GM23248 (cell line): ENCODE results near the gene ANAPC2. TPM values are rescaled to one million over a fixed set of nuclear protein-coding genes. Genes with fewer than 3 reads are reported as not detected.

Source experiments
- DNase-seq: peaks from one replicate; pipeline ENCODE4 v3.0.0-alpha.2; 2015
- H2AFZ ChIP-seq: fragments of 200-600 bp; sonication (generic); 2 replicates; pipeline ENCODE4 v1.6.1; 2016; ENCODE audit warnings: antibody characterized with exemption
- H3F3A ChIP-seq: fragments of 200-600 bp; sonication (generic); 2 replicates; pipeline ENCODE4 v1.6.1; 2016; ENCODE audit warnings: mild to moderate bottlenecking, antibody characterized with exemption, mixed run types; ENCODE audit not compliant: insufficient read depth
- H3K27ac ChIP-seq: fragments of 200-600 bp; sonication (generic); 2 replicates; pipeline ENCODE4 v1.5.1; 2016; ENCODE audit warnings: mild to moderate bottlenecking
- H3K27me3 ChIP-seq: fragments of 200-600 bp; sonication (generic); replicated peaks from 2 replicates; pipeline ENCODE4 v1.6.1; 2016; ENCODE audit warnings: mild to moderate bottlenecking; ENCODE audit not compliant: insufficient read depth
- H3K36me3 ChIP-seq: fragments of 200-600 bp; sonication (generic); 2 replicates; pipeline ENCODE4 v1.6.1; 2016; ENCODE audit warnings: low read depth, mild to moderate bottlenecking
- H3K4me1 ChIP-seq: fragments of 200-600 bp; sonication (generic); 2 replicates; pipeline ENCODE4 v1.6.1; 2016; ENCODE audit warnings: mild to moderate bottlenecking; ENCODE audit not compliant: insufficient read depth
- H3K4me2 ChIP-seq: fragments of 200-600 bp; sonication (generic); one replicate; pipeline ENCODE4 v1.6.1; 2016; ENCODE audit warnings: mild to moderate bottlenecking; ENCODE audit not compliant: unreplicated experiment
- H3K4me3 ChIP-seq: fragments of 200-600 bp; sonication (generic); 2 replicates; pipeline ENCODE4 v1.5.1; 2016; ENCODE audit warnings: mild to moderate bottlenecking
- H3K79me2 ChIP-seq: fragments of 200-600 bp; sonication (generic); 2 replicates; pipeline ENCODE4 v1.6.1; 2016; ENCODE audit warnings: mild to moderate bottlenecking; ENCODE audit not compliant: insufficient read depth
- H3K9ac ChIP-seq: fragments of 200-600 bp; sonication (generic); 2 replicates; pipeline ENCODE4 v1.6.1; 2016; ENCODE audit warnings: mild to moderate bottlenecking
- H3K9me2 ChIP-seq: fragments of 200-600 bp; sonication (generic); 2 replicates; pipeline ENCODE4 v1.6.1; 2016; ENCODE audit warnings: mixed run types, mild to moderate bottlenecking, moderate library complexity; ENCODE audit not compliant: insufficient read depth
- H3K9me3 ChIP-seq: fragments of 200-600 bp; sonication (generic); one replicate; pipeline ENCODE4 v1.6.1; 2017; ENCODE audit warnings: low read depth
- H4K20me1 ChIP-seq: fragments of 200-600 bp; sonication (generic); 2 replicates; pipeline ENCODE4 v1.6.0; 2016; ENCODE audit not compliant: insufficient read depth
- EZH2 ChIP-seq: fragments of 200-600 bp; sonication (generic); IDR thresholded peaks from 2 replicates; pipeline ENCODE4 v1.6.1; 2018; ENCODE audit warnings: antibody characterized with exemption, mild to moderate bottlenecking; ENCODE audit not compliant: insufficient read depth, poor library complexity, severe bottlenecking
- EZH2phosphoT487 ChIP-seq: fragments of 200-600 bp; sonication (generic); IDR thresholded peaks from 2 replicates; pipeline ENCODE4 v1.6.1; 2018; ENCODE audit warnings: antibody characterized with exemption, moderate library complexity, mild to moderate bottlenecking, low read depth; ENCODE audit not compliant: insufficient read depth
- WGBS, 2 experiments: methylation state at CpG; one replicate each; pipeline ENCODE4 v1.1.6; 2015 to 2017; ENCODE audit warnings: low lambda C conversion rate in 2 of 2, low coverage in 1 of 2; ENCODE audit errors: missing lambda C conversion rate in 2 of 2; 5-methylcytosine and 5-hydroxymethylcytosine counted together
- in situ Hi-C: fragments of 300-500 bp; cut with MboI; formaldehyde crosslinking; loops from 2 replicates; pipeline ENCODE4 v1.15.0; 2020
- polyA plus RNA-seq: library from polyadenylated mRNA; unstranded; fragments of >200 nt; fragmentation: Nextera tagmentation; extraction: Ambion mirVana; gene quantifications from 2 replicates; pipeline ENCODE4 v1.2.1, GENCODE V29; 2016
- total RNA-seq: library from RNA; depleted of rRNA; stranded (reverse); fragments of >200 nt; shearing (Covaris generic); gene quantifications from 2 replicates; pipeline ENCODE4 v1.2.3, GENCODE V29; 2014

ANAPC2 gene
- total and polyA plus RNA-seq, 2 experiments from 2014 or later = 13.6 to 24.0 TPM

DNA sequence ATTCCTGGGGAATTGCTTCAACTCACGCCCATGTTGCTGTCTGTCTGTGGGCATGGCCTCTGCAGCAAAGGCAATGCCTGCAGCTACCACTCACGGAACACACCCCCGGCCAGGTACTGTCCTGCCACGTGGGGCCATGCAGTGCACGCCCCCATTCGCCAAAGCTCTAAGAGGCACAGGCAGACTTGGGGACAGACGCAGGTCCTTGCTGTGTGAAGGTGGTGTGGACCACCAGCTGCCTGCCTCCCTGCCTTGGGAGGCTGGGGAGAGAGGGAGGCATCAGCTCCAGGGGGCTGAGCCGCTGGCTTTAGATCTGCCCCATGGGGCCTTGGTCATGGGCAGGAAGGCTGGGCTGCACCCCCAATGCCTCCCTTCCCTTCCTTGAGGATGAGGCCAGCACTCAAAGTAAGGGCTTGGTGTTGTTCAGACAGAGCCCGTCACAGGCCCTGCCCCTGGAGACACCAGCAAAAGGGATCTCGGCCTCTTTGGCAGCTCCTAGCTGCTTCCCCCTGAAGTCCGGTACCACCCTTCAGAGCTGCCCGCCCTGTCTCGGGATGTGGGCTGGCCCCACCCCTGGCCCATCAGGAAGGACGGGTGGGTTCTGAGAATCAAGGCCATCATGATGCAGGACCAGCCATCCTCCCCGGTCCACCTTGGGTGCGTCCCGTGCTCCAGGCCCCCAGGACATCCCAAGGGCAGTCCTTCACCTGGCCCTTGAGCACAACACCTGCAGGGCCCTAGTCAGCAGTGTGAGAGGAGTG is 47.1 kb downstream of the ANAPC2 start:
- DNase-seq = no peak
- 54 to 55% methylated on average over 17 of the region's 17 CpGs for WGBS, 2 experiments
- Histone ChIP-seq H3K9me3 (no peaks in the 10 kb centered on the region), H2AFZ (no peak overlapping the region), H3K36me3 (no peaks in the 10 kb centered on the region), H3K4me1 (no peaks in the 10 kb centered on the region), H3K4me2 (no peak overlapping the region), H3K9me2 (no peaks in the 10 kb centered on the region), H3F3A (no peaks in the 10 kb centered on the region), H3K9ac (no peak overlapping the region), H3K27me3 (peaks cover 35% of the 10 kb centered on the region), H4K20me1 (no peaks in the 10 kb centered on the region), H3K4me3 (no peak overlapping the region), H3K27ac (no peak overlapping the region), H3K79me2 (no peaks in the 10 kb centered on the region)
- in situ Hi-C loops = no loop called here
- no peak for TF ChIP-seq EZH2phosphoT487
- TF ChIP-seq EZH2 = no peak

DNA sequence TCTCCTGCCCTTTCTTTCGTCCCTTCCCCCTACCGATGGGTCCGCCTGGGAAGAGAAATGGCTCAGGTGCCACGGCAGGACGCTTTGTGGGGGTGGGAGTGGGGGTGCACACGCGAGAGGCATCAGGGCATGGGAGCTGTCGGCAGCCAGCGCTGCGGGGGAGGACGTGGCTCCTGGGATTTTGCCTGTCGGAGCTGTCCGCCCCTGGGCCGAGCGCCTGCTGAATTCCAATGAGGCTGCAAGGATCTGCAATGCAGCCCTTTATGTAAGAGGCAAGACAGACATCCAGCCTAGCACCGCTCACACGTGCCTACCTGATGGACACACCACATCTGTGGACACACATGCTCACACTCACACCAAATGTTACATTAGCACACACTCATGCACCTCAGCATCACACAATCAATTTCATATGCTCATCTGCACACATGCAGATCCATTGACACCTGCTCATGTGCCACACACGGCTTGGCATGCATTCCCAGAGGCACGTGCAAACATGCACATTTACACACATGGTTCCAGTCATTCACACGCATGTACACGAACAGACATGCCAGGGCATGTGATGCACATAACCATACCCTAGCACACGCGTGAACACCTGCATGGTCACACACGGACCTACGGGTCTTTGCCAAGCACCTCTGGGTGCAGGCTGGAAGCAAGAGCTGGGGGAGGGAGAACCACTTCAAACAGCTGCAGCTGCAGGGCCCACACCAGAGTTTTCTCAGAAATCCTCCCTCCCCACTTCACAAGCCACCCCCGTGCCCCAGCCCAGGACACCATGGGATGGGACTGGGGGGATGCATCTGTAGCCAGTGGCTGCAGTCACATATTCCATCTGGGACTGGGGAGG is 48.0 kb downstream of the ANAPC2 start:
- in situ Hi-C loops = no loop called here
- no peaks in the 10 kb centered on the region for H3K4me1 ChIP-seq
- no peak for TF ChIP-seq EZH2phosphoT487
- no peak for TF ChIP-seq EZH2
- no peaks in the 10 kb centered on the region for H3K9me3 ChIP-seq
- H2AFZ ChIP-seq = no peak overlapping the region
- no peak for DNase-seq
- H4K20me1 ChIP-seq = no peaks in the 10 kb centered on the region
- no peak overlapping the region for H3K4me3 ChIP-seq
- H3K9ac ChIP-seq = no peak overlapping the region
- H3F3A ChIP-seq = no peaks in the 10 kb centered on the region
- no peaks in the 10 kb centered on the region for H3K9me2 ChIP-seq
- 27 to 32% methylated on average over 23 to 26 of the region's 26 CpGs for WGBS, 2 experiments
- H3K36me3 ChIP-seq = no peaks in the 10 kb centered on the region
- no peaks in the 10 kb centered on the region for H3K79me2 ChIP-seq
- H3K27ac ChIP-seq = no peak overlapping the region
- no peak overlapping the region for H3K4me2 ChIP-seq
- peaks cover 35% of the 10 kb centered on the region for H3K27me3 ChIP-seq

DNA sequence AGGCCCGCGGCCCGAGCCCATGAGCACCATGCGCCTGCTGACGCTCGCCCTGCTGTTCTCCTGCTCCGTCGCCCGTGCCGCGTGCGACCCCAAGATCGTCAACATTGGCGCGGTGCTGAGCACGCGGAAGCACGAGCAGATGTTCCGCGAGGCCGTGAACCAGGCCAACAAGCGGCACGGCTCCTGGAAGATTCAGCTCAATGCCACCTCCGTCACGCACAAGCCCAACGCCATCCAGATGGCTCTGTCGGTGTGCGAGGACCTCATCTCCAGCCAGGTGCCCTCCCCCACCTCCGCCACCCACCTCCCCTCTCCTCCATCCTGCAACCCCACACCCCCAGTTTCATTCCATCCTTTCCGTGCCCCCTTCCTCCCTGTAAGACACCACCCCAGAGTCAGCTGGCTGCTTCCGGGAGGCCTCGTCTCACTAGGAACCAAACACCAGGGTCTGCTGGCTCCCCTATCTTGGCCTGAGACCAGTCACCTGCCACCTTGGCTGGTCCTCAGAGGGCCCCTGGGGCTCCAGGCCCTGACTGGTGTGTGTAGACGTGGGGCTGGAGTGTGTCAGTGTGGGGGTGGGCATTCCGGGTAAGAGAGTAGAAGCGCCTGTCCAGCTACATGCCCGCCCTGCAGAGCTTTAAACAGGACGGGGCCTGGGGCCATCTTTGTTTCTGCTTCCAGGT is 48.8 kb downstream of the ANAPC2 start:
- H3K9me3 ChIP-seq = no peaks in the 10 kb centered on the region
- no peak for DNase-seq
- no peaks in the 10 kb centered on the region for H3K4me1 ChIP-seq
- in situ Hi-C loops = no loop called here
- H3F3A ChIP-seq = no peaks in the 10 kb centered on the region
- no peaks in the 10 kb centered on the region for H3K79me2 ChIP-seq
- H3K4me2 ChIP-seq = no peak overlapping the region
- TF ChIP-seq EZH2 (no peak), EZH2phosphoT487 (no peak)
- no peaks in the 10 kb centered on the region for H3K9me2 ChIP-seq
- H2AFZ ChIP-seq = no peak overlapping the region
- H4K20me1 ChIP-seq = no peaks in the 10 kb centered on the region
- no peak overlapping the region for H3K4me3 ChIP-seq
- peaks cover 35% of the 10 kb centered on the region for H3K27me3 ChIP-seq
- no peak overlapping the region for H3K9ac ChIP-seq
- H3K36me3 ChIP-seq = no peaks in the 10 kb centered on the region
- no peak overlapping the region for H3K27ac ChIP-seq
- 26 to 31% methylated on average over 21 to 28 of the region's 37 CpGs for WGBS, 2 experiments

DNA sequence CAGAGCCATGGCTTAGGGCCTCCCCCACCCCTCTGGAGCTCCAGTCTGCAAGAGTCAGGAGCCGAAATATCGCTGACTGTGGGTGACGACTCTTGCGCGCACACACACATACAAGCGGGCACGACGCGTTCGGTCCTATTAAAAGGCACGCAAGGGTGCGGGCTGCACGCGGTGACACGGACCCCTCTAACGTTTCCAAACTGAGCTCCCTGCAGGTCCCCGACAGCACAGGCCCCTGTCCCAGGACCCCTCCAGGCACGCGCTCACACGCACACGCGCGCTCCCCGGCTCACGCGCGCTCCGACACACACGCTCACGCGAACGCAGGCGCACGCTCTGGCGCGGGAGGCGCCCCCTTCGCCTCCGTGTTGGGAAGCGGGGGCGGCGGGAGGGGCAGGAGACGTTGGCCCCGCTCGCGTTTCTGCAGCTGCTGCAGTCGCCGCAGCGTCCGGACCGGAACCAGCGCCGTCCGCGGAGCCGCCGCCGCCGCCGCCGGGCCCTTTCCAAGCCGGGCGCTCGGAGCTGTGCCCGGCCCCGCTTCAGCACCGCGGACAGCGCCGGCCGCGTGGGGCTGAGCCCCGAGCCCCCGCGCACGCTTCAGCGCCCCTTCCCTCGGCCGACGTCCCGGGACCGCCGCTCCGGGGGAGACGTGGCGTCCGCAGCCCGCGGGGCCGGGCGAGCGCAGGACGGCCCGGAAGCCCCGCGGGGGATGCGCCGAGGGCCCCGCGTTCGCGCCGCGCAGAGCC is 49.5 kb downstream of the ANAPC2 start, which contains the start of gene GRIN1:
Gene GRIN1, plus strand, starts transcription at position 433 of the 746 bp plus-strand sequence. CDS start 333 bp downstream, outside the sequence.
- H3K4me3 ChIP-seq = no peak within 1 kb of the TSS; the same call in 1 of the 2 replicates

More for the DNA sequence above, 49.5 kb downstream of the ANAPC2 start, which contains the start of gene GRIN1:
- no peak for TF ChIP-seq EZH2
- Histone ChIP-seq H4K20me1 (no peaks in the 10 kb centered on the region), H3K79me2 (no peaks in the 10 kb centered on the region), H2AFZ (no peak within 1 kb of the TSS), H3K27me3 (peaks cover 35% of the 10 kb centered on the region), H3K9ac (no peak within 1 kb of the TSS), H3K4me1 (no peaks in the 10 kb centered on the region), H3F3A (no peaks in the 10 kb centered on the region), H3K4me2 (no peak within 1 kb of the TSS), H3K9me3 (no peaks in the 10 kb centered on the region), H3K27ac (no peak within 1 kb of the TSS), H3K9me2 (no peaks in the 10 kb centered on the region), H3K36me3 (no peaks in the 10 kb centered on the region)
- 8 to 9% methylated on average over 68 to 77 of the region's 104 CpGs for WGBS, 2 experiments
- in situ Hi-C loops = no loop called here
- peak; percentile 59 for DNase-seq
